GM10266 (cell line): ENCODE measurements around the gene TUBGCP3.
A peak's percentile ranks its signal among the peaks of the same experiment; 100 is the strongest.
"Not testable (repeated sequence)": the region's sequence is repeated elsewhere in the genome, so short reads cannot be mapped to it uniquely, and the experiment has no call there.

Experiments
- DNase-seq: peaks from one replicate; pipeline ENCODE4 v3.0.0; 2012; ENCODE audit errors: extremely low spot score
- TF ChIP-seq, protein P1 (sequence below): IDR thresholded peaks from 2 replicates; pipeline ENCODE4 v1.5.1; 2012; ENCODE audit warnings: mild to moderate bottlenecking, low read depth; ENCODE audit not compliant: control insufficient read depth, insufficient read depth; ENCODE audit errors: missing control alignments

Gene TUBGCP3

DNA sequence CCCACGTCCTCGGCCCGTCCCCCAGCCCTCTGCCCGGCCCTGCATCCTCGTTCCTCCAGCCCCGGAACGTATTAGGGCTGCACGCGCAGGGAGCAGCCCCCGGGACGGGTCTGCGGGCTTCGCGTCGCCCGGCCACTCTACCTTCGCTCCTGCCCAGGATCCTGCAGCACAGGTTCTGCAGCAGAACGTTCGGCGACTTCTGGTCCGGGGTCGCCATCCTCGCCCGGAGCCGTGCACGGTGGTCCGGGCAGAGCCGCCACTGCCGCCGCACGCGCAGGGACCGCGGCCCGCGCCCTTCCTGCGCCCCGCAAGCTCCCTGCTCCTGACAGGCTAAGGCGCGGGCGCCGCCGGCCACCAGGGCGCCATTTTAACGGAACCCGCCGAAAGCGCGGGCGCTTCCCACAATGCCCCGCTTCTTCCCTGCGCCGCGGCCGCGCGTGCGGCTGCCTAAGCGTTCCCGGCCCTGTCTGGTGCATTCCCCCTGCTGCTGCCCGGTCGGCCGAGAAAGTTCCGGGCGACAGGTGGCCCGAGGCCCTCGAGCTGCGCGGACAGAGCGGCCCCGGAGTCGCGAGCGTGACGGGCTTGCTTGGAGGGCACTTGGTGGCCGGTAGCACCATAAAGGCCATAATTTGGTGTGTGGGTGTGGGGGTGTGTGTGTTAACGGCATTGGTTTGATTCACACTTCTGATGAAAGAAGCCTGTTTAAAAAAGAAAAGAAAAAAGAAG is at the start of gene TUBGCP3:
Gene TUBGCP3, minus strand, starts transcription at position 390 of the 726 bp plus-strand sequence. Its CDS starts 173 bp downstream, at position 217.
- DNase-seq: peak; percentile 93
- TF ChIP-seq, protein P1, sequence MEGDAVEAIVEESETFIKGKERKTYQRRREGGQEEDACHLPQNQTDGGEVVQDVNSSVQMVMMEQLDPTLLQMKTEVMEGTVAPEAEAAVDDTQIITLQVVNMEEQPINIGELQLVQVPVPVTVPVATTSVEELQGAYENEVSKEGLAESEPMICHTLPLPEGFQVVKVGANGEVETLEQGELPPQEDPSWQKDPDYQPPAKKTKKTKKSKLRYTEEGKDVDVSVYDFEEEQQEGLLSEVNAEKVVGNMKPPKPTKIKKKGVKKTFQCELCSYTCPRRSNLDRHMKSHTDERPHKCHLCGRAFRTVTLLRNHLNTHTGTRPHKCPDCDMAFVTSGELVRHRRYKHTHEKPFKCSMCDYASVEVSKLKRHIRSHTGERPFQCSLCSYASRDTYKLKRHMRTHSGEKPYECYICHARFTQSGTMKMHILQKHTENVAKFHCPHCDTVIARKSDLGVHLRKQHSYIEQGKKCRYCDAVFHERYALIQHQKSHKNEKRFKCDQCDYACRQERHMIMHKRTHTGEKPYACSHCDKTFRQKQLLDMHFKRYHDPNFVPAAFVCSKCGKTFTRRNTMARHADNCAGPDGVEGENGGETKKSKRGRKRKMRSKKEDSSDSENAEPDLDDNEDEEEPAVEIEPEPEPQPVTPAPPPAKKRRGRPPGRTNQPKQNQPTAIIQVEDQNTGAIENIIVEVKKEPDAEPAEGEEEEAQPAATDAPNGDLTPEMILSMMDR: no peak

- no peak for DNase-seq
- TF ChIP-seq, protein P1: no peak
Measured at GRCh38 chr13:112637017-112637801, 49.3 kb upstream of the TUBGCP3 start.

DNA sequence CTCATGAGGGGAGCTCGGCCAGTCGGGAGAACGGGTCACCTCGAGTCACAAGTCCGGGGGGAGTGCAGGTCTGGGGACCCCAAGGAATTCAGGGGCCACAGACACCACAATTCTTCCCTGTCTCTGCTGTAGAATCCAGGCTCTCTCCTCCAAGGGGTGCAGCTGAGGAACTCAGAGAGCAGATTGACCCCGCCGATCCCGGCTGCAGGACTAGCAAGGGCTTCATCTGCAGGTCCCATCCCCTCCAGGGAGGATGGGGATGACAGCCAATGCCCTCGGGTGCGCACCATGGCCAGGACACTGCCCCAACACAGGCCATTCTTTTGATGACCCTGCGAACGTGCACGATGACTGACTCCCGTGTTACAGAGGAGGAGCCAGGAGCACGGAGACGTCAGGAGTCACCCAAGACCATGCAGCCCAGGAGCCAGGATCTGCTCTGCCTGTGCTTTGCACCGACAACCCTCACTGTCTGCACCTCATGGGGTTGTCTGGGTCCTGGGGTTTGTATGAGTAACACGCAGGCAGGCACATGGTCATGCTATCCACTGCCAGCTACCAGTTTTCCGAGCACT is 48.5 kb upstream of the TUBGCP3 start:
- no peak for DNase-seq

GRCh38 chr13:112635323-112635722 is 47.4 kb upstream of the TUBGCP3 start:
- TF ChIP-seq, protein P1: no peak
- no peak for DNase-seq

More for the DNA sequence above, 48.5 kb upstream of the TUBGCP3 start:
- TF ChIP-seq, protein P1: no peak

GRCh38 chr13:112634102-112634501 is 46.1 kb upstream of the TUBGCP3 start:
- DNase-seq: no peak
- TF ChIP-seq, protein P1: no peak

- not testable (repeated sequence) for DNase-seq
Measured at GRCh38 chr13:112630226-112630625, 42.3 kb upstream of the TUBGCP3 start.

DNA sequence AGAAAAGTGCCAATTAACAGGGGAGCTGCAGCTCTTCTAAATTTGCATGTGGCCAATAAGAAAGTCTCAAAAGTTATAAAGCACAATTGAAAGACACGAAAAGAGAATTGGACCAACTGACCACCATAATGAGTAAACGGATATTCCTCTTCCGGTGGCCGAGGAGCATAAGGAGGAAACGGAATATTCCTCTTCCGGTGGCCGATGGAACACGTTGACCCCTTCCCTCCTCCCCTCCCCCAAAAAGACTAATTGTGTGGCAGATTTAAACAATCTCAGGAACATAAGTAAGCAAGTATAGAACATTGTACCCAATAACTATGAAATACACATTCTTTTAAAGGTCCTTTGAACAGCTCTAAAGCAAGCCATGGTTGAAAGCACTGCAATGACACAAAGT is 41.2 kb upstream of the TUBGCP3 start:
- no peak for DNase-seq
- TF ChIP-seq, protein P1: no peak

- not testable (repeated sequence) for DNase-seq
Measured at GRCh38 chr13:112627613-112628012, 39.7 kb upstream of the TUBGCP3 start.
